ENCODE data around the gene VAV3.

GRCh38 chr1:107817935-107818334 lies 147.0 kb downstream of the VAV3 start:
- TF ChIP-seq ZC3H8 (IDR thresholded peaks at IDR 0.05): no peak
- no peak for TF ChIP-seq GABPA (tag; conservative IDR thresholded peaks at IDR 0.05; ENCODE audit: low read depth)
- TF ChIP-seq NR2C2 (CRISPR knock-in tag; IDR thresholded peaks at IDR 0.05): no peak
- TF ChIP-seq NR2C2 (tag; IDR thresholded peaks at IDR 0.05): no peak
- TF ChIP-seq EZH2 (IDR thresholded peaks at IDR 0.05; ENCODE audit: borderline replicate concordance, low read depth, low read length): no peak
